GM18511 (cell line): ENCODE data around the gene ATP6V1B1.
"Not testable (repeated sequence)": the region's sequence is repeated elsewhere in the genome, so short reads cannot be mapped to it uniquely, and the experiment has no call there.

Experiments
- ATAC-seq: cut with Tn5 transposase; IDR thresholded peaks from one replicate; pipeline ENCODE4 v1.9.1; 2021; ENCODE audit warnings: mild to moderate bottlenecking, moderate library complexity; ENCODE audit not compliant: unreplicated experiment

ATP6V1B1 gene

DNA sequence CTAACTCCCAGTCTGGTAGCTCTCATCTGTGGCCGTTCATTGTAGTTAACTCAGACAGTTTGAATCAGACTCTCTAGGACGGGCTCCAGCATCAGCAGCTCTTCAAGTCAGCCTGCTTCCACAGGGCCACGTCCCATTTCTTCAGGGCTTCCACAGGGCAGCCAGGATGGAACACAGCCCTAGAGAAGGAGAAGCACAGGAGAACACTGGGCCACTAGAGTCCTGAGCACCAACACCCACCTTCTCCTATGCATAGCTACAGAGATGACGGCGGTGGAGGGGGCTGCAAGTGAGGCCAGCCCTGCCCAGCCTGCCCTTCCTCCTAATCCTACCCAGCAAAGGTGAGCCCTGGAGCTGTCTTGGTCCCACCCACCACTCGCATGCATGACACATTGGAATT is 69.2 kb downstream of the ATP6V1B1 start:
- no peak for ATAC-seq

DNA sequence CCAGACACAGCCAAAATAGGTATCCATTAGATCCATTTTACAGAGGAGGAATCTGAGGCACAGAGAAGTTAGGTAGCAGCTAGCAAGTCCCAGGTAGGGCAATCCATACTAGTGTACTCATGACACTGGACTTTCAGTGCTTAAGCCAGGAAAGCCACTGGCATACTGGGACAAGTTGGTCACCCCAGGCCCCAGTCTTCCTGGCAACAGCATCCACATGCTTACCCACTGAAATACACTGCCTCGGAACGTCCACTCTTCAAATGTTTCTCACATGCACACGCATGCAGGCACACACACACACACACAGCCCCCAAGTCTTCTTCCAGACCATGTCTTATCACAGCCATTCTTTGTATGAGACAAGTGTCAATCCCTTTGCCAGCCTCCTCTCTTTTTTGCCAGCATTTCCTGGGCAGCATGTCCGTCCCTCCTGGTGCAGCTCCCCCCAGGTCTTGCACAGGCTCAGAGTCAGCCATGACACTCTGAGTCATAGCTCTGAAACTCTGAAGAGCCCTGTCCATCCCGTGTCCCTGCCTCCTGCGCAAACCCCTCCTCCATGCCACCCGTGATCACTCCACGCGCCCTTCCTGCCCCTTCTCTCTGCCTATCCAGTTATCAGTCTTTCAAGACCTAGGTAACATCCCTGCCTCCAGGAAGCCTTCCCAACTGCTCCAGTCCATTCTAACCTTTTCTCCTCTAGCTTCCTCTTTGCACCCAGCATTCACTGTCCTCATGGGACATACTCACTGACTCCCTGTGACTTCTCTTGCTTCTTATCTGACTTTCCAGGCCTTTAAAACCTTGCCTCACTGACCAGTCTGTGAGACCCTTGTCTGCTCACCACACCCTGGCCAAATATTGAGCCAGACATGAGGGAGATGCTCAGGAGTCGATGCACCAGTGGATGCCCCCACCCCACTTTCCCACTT is 69.8 kb downstream of the ATP6V1B1 start:
- ATAC-seq = no peak

DNA sequence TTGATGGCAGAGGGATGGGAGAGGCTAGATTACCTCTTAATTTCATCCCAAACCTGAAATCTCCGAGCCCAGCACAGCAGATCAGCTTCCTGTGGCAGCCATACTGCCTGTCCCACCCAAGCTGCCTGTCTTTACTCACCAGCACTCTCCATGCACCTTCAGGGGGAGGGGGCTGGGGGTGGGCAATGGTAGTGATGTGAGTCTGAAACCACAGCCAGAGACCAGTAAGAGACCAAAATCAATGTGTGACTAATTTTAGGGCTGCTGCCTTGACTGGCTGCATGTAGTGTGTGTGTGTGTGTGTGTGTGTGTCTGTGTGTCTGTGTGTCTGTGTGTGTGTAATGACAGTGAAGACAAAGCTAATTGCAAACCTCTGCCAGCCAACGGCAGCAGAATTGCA is 70.6 kb downstream of the ATP6V1B1 start:
- no peak for ATAC-seq

DNA sequence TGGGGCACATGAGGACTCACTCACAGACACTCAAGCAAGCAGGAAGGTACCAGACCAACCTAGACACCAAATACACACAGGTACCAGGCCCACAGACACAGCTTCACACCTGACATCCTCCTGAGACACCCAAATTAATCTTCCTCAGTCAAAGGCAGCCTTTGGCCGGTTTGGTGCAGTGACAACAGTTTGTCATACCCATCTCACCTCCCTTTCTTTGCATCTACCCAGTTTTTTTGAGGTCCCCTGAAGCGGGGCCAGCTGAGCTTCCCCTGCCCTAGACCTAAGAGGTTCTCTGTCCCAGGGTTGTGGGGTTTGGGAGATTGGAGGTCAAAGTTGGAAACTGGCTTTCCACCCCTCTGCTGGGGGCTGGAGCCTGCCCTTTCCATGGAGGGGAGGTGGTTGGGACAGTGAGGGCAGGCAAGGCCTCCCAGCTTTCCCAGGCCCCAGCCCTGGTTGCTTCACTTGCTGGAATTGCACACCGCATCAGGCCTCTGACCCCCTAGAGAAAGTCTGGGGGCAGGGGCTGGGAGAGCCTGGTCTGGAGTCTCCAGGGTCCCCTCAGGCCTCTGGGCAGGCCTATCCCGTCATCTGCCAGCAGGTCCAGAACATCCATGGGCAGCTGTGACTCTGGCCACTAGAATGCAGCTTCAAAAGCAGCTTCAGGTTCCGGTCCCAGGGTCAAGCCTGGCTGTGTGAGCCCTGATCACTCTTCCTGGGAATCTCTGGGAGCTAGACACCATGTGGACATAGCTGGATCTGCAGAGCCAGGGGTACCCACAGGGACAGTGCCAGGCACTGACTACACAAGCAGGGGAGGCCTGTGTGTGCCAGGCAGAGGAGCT is 71.5 kb downstream of the ATP6V1B1 start:
- no peak for ATAC-seq

DNA sequence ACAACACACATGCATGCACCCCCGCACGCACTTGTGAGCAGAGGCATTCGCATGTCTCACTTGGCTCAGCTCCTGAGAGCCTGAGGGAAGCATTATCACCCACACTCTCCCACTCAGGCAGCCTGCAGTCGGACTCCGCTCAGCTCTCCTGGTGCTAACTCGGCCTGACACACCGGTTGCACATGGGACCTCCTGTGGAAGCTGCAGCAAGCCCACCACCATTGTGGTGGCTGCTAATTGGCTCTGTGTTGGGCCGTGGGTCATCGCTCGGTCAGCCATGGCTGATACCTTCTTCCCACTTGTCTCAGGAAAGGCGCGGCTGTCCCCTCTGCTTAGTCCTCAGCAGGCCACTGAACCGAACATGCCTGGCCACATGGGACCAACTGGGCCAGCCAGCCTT is 72.6 kb downstream of the ATP6V1B1 start:
- no peak for ATAC-seq

DNA sequence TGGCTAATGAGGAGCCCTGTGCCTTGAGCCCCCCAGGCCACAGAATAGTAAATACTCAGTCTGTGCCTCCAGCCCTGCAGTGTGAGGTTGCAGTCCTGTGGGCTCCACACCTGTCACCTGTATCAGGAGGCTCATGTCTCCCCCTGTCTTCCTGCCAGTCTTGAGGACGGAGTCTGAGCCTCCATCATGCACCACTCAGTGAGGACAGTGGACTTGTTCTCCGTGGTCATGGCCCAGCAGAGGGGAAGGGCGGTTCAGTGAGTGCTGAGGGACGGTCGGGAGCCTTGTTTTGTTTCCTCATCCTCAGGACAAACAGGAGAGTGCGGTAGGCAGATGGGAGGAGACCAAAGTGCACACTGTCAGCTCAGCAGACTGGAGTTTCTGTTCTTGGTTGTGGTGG is 76.1 kb downstream of the ATP6V1B1 start:
- not testable (repeated sequence) for ATAC-seq
